HG03342 (cell line): ENCODE results near the gene HDAC4.
"Not testable (repeated sequence)": the region's sequence is repeated elsewhere in the genome, so short reads cannot be mapped to it uniquely, and the experiment has no call there.

ENCODE experiments used
- ATAC-seq: cut with Tn5 transposase; IDR thresholded peaks from one replicate; pipeline ENCODE4 v1.9.1; 2021; ENCODE audit warnings: mild to moderate bottlenecking, moderate library complexity; ENCODE audit not compliant: unreplicated experiment

Gene HDAC4

GRCh38 chr2:239042551-239043320, 358.1 kb downstream of the HDAC4 start:
- no peak for ATAC-seq

GRCh38 chr2:239042046-239042445, 358.8 kb downstream of the HDAC4 start:
- ATAC-seq = no peak

- no peak for ATAC-seq
Measured at GRCh38 chr2:239041062-239041461, 359.8 kb downstream of the HDAC4 start.

- ATAC-seq = no peak
Measured at GRCh38 chr2:239040152-239040761, 360.6 kb downstream of the HDAC4 start.

- ATAC-seq = no peak
Measured at GRCh38 chr2:239039479-239039861, 361.4 kb downstream of the HDAC4 start.

- ATAC-seq = no peak
Measured at GRCh38 chr2:239038773-239039478, 361.9 kb downstream of the HDAC4 start.

GRCh38 chr2:239038284-239038683, 362.5 kb downstream of the HDAC4 start:
- not testable (repeated sequence) for ATAC-seq

GRCh38 chr2:239037559-239037910, 363.3 kb downstream of the HDAC4 start:
- ATAC-seq = no peak

- no peak for ATAC-seq
Measured at GRCh38 chr2:239036819-239037558, 363.8 kb downstream of the HDAC4 start.

GRCh38 chr2:239035997-239036731, 364.7 kb downstream of the HDAC4 start:
- no peak for ATAC-seq

- ATAC-seq = no peak
Measured at GRCh38 chr2:239035361-239035814, 365.4 kb downstream of the HDAC4 start.

- ATAC-seq = no peak
Measured at GRCh38 chr2:239034561-239035341, 366.1 kb downstream of the HDAC4 start.

- ATAC-seq = no peak
Measured at GRCh38 chr2:239033801-239034560, 366.8 kb downstream of the HDAC4 start.

- ATAC-seq = no peak
Measured at GRCh38 chr2:239029958-239030357, 370.9 kb downstream of the HDAC4 start.

- ATAC-seq = no peak
Measured at GRCh38 chr2:239028253-239028619, 372.6 kb downstream of the HDAC4 start.

GRCh38 chr2:239027391-239028252, 373.2 kb downstream of the HDAC4 start:
- no peak for ATAC-seq

- no peak for ATAC-seq
Measured at GRCh38 chr2:239026711-239027361, 374.0 kb downstream of the HDAC4 start.
